ENCODE measurements around the gene SPRR2F.

DNA sequence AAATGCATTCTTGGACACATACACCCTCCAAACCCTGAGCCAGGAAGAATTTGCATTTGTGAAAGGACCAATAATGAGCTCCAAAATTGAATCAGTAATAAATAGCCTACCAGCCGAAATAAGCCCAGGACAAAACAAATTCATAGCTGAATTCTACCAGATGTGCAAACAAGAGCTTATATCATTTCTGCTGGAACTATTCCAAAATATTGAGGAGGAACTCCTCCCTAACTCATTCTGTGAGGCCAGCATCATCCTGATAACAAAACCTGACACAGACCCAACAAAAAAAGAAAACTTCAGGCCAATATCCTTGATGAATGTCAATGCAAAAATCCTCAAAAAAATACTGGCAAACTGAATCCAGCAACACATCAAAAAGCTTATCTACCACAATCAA, 25.7 kb downstream of the SPRR2F start:
- TF ChIP-seq CTCF (IDR thresholded peaks at IDR 0.05) (no peak), EZH2 (IDR thresholded peaks at IDR 0.05; ENCODE audit: borderline replicate concordance, insufficient read depth, low read depth, low read length, poor library complexity, severe bottlenecking) (no peak)

All from B cell (primary cell).